ENCODE results near the gene ZNF429. TPM values are rescaled to one million over a fixed set of nuclear protein-coding genes. Genes with fewer than 3 reads are reported as not detected.

ZNF429 gene
- total RNA-seq, 1 experiment from 2014 or later = 8.3 TPM

DNA sequence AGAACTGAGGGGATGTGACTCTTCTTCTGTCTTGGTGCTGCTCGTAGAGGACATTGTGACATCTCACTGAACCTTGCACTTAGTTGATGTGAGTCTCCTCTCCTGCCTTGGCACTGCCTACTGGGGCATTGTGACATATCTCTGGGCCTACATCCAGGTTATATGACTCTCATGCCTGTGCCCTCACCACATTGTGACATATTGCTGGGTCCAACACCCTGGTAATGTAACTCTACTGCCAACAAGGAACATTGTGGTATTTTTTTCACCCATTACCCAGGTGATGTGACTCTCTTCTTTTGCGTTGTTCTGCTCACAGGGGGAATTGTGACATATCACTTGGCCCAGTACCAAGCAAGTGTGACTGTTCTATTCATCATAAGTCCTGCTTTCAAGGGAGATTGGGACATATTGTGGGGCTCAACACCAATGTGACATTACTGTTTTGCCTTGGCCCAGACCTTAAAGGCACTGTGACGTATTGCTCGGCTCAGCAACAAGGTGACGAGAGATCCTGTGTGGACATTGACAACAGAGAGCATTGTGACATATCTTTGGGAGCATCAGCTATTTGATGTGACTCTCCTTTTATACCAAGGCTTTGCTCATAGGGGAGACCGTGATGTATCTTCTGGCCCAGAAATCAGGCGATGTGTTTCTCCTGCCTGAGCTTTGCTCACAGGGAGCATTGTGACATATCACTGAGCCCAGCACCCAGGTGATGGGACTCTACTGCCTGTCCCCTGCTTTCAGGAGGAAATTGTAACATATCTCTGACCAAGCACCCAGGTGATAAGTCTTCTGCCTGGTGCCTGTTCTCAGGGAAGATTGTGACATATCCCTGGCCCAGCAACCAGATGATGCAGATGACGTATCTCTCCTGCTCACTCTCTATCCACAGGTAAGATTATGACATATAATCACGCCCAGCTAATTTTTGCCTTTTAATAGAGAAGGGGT lies 12.2 kb upstream of the ZNF429 start:
- no peak overlapping the region for H3K4me3 ChIP-seq (ENCODE audit: low read depth in 2 of 2, low read length in 2 of 2)
- in situ Hi-C loops (cut with HindIII; ENCODE audit: low pct_unique_long_range_greater_than_20kb, low sequenced_read_pairs) = no loop called here
- TF ChIP-seq POLR2AphosphoS5 (IDR thresholded peaks at IDR 0.05; ENCODE audit: low read depth, low read length) = no peak
- TF ChIP-seq, protein P1, sequence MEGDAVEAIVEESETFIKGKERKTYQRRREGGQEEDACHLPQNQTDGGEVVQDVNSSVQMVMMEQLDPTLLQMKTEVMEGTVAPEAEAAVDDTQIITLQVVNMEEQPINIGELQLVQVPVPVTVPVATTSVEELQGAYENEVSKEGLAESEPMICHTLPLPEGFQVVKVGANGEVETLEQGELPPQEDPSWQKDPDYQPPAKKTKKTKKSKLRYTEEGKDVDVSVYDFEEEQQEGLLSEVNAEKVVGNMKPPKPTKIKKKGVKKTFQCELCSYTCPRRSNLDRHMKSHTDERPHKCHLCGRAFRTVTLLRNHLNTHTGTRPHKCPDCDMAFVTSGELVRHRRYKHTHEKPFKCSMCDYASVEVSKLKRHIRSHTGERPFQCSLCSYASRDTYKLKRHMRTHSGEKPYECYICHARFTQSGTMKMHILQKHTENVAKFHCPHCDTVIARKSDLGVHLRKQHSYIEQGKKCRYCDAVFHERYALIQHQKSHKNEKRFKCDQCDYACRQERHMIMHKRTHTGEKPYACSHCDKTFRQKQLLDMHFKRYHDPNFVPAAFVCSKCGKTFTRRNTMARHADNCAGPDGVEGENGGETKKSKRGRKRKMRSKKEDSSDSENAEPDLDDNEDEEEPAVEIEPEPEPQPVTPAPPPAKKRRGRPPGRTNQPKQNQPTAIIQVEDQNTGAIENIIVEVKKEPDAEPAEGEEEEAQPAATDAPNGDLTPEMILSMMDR (IDR thresholded peaks at IDR 0.05) = no peak
- no peak for TF ChIP-seq TCF7L2 (IDR thresholded peaks at IDR 0.05; ENCODE audit: low read depth, low read length)
- no peak for TF ChIP-seq SIN3A (IDR thresholded peaks at IDR 0.05; ENCODE audit: borderline replicate concordance, insufficient read depth, low read depth, low read length)
- TF ChIP-seq, protein P2, sequence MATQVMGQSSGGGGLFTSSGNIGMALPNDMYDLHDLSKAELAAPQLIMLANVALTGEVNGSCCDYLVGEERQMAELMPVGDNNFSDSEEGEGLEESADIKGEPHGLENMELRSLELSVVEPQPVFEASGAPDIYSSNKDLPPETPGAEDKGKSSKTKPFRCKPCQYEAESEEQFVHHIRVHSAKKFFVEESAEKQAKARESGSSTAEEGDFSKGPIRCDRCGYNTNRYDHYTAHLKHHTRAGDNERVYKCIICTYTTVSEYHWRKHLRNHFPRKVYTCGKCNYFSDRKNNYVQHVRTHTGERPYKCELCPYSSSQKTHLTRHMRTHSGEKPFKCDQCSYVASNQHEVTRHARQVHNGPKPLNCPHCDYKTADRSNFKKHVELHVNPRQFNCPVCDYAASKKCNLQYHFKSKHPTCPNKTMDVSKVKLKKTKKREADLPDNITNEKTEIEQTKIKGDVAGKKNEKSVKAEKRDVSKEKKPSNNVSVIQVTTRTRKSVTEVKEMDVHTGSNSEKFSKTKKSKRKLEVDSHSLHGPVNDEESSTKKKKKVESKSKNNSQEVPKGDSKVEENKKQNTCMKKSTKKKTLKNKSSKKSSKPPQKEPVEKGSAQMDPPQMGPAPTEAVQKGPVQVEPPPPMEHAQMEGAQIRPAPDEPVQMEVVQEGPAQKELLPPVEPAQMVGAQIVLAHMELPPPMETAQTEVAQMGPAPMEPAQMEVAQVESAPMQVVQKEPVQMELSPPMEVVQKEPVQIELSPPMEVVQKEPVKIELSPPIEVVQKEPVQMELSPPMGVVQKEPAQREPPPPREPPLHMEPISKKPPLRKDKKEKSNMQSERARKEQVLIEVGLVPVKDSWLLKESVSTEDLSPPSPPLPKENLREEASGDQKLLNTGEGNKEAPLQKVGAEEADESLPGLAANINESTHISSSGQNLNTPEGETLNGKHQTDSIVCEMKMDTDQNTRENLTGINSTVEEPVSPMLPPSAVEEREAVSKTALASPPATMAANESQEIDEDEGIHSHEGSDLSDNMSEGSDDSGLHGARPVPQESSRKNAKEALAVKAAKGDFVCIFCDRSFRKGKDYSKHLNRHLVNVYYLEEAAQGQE (IDR thresholded peaks at IDR 0.05; ENCODE audit: insufficient read depth in 1 of 2, low read depth in 2 of 2, low read length in 1 of 2) = no peak
- DNase-seq (ENCODE audit: low read depth, low spot score) (no peak), ATAC-seq (no peak)
- H3K4me1 ChIP-seq (ENCODE audit: control insufficient read depth, insufficient read depth, low read length) = no peaks in the 10 kb centered on the region
- intact Hi-C loops (cut with micrococcal nuclease; ENCODE audit: unreplicated experiment) = no loop called here
- H3K27ac ChIP-seq (ENCODE audit: low read length) = no peak overlapping the region
- H3K9me3 ChIP-seq (ENCODE audit: control insufficient read depth, insufficient read depth, low read depth, low read length) = no peaks in the 10 kb centered on the region
- POLR2A ChIA-PET = no interaction called here
- CTCF ChIA-PET = interaction anchor here (0.5 kb wide), 1 partner anchor 206 kb away, joined by 7 read pairs; no protein-coding TSS in a partner anchor
- H3K36me3 ChIP-seq (ENCODE audit: control insufficient read depth, insufficient read depth, low read length) = no peaks in the 10 kb centered on the region
- no peaks in the 10 kb centered on the region for H3K27me3 ChIP-seq (ENCODE audit: control insufficient read depth, insufficient read depth, low read length)
- BruUV-seq (replicated peaks) = no TSS peak

DNA sequence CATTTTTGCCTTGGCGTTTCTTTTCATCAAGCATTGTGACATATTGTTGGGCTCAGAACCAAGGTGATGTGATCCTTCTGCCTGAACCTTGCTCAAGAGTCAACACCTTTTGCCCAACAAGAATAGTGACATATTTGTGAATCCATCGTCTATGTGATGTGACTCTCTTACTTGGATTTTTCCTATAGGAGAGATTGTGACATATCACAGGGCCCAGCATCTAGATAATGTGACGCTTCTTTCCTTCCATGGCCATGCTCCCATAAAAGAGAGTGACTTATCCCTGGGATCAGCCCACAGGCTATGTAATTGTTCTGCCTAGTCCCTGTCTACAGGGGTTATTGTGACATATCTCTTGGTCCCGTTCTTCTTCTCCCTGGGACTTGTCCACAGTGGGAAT lies 8.5 kb upstream of the ZNF429 start:
- no TSS peak for BruUV-seq (replicated peaks)
- Histone ChIP-seq H3K27ac (ENCODE audit: low read length) (no peak overlapping the region), H3K27me3 (ENCODE audit: control insufficient read depth, insufficient read depth, low read length) (no peaks in the 10 kb centered on the region), H3K4me1 (ENCODE audit: control insufficient read depth, insufficient read depth, low read length) (no peaks in the 10 kb centered on the region), H3K9me3 (ENCODE audit: control insufficient read depth, insufficient read depth, low read depth, low read length) (no peaks in the 10 kb centered on the region), H3K36me3 (ENCODE audit: control insufficient read depth, insufficient read depth, low read length) (no peaks in the 10 kb centered on the region), H3K4me3 (ENCODE audit: low read depth in 2 of 2, low read length in 2 of 2) (no peak overlapping the region)
- ChIA-PET POLR2A (no interaction called here), CTCF (no interaction called here)
- TF ChIP-seq, protein P2 (IDR thresholded peaks at IDR 0.05; ENCODE audit: insufficient read depth in 1 of 2, low read depth in 2 of 2, low read length in 1 of 2) = no peak
- TF ChIP-seq TCF7L2 (IDR thresholded peaks at IDR 0.05; ENCODE audit: low read depth, low read length) = no peak
- no peak for TF ChIP-seq POLR2AphosphoS5 (IDR thresholded peaks at IDR 0.05; ENCODE audit: low read depth, low read length)
- TF ChIP-seq SIN3A (IDR thresholded peaks at IDR 0.05; ENCODE audit: borderline replicate concordance, insufficient read depth, low read depth, low read length) = no peak
- TF ChIP-seq, protein P1 (IDR thresholded peaks at IDR 0.05) = no peak
- no peak for ATAC-seq
- intact Hi-C loops (cut with micrococcal nuclease; ENCODE audit: unreplicated experiment) = no loop called here
- in situ Hi-C loops (cut with HindIII; ENCODE audit: low pct_unique_long_range_greater_than_20kb, low sequenced_read_pairs) = no loop called here
- DNase-seq (ENCODE audit: low read depth, low spot score) = no peak

Measured in Panc1 (cell line).